Body of pancreas (tissue), 4 donors: ENCODE measurements around the gene PRSS8. TPM values are rescaled to one million over a fixed set of nuclear protein-coding genes. Genes with fewer than 3 reads are reported as not detected.

Experiments used
- ATAC-seq: fragments of 150-250 bp; one replicate; pipeline ENCODE4 v1.9.1; 2016
- DNase-seq, 4 donors: peaks; one replicate each; pipeline ENCODE4 v3.0.0-alpha.2; 2019
- H3K27ac ChIP-seq, 4 donors: fragments of 200-600 bp; sonication (generic); 1 replicate in 3 of 4; 2 replicates in 1 of 4; pipeline versions ENCODE4 v1.5.1 to v1.6.1; 2016 to 2019; ENCODE audit warnings: mild to moderate bottlenecking in 1 of 4, mixed read lengths in 1 of 4, moderate library complexity in 1 of 4
- H3K27me3 ChIP-seq, 2 donors: fragments of 200-600 bp; sonication (generic); one replicate each; pipeline ENCODE4 v1.6.0; 2016; ENCODE audit warnings: mild to moderate bottlenecking in 1 of 2
- H3K36me3 ChIP-seq, 2 donors: fragments of 200-600 bp; sonication (generic); replicated peaks in 1 of 2; 2 replicates each; pipeline ENCODE4 v1.5.1; 2016; ENCODE audit warnings: low read depth in 2 of 2; ENCODE audit not compliant: insufficient read depth in 1 of 2
- H3K4me1 ChIP-seq: fragments of 200-600 bp; sonication (generic); one replicate; pipeline ENCODE4 v1.6.0; 2016
- H3K4me3 ChIP-seq, 2 donors: fragments of 200-600 bp; sonication (generic); 1 replicate in 1 of 2; 2 replicates in 1 of 2; pipeline ENCODE4 v1.5.1; 2016 to 2019
- H3K9me3 ChIP-seq, 3 donors: fragments of 200-600 bp; sonication (generic); 1 replicate in 2 of 3; 2 replicates in 1 of 3; pipeline ENCODE4 v1.5.1; 2016
- POLR2A ChIP-seq, 3 donors: fragments of 450-650 bp; IDR thresholded peaks; one replicate each; pipeline ENCODE4 v1.6.1; 2016; ENCODE audit warnings: antibody characterized with exemption in 3 of 3, mild to moderate bottlenecking in 2 of 3
- WGBS, 2 donors: methylation state at CpG; one replicate each; pipeline ENCODE4 v1.1.5; 2017; 5-methylcytosine and 5-hydroxymethylcytosine counted together
- intact Hi-C: fragments of 100-400 bp; cut with DNase I; formaldehyde crosslinking; loops from one replicate; pipeline ENCODE4 v1.15.1; 2023
- small RNA-seq: library from RNA; depleted of rRNA; stranded (forward); fragments of <200 nt; gene quantifications from one replicate; pipeline ENCODE3, GENCODE V24; 2016
- total RNA-seq, 2 donors: library from RNA; depleted of rRNA; stranded (reverse); fragments of >200 nt; gene quantifications; one replicate each; pipeline ENCODE4 v1.1.0, GENCODE V29; 2016
- TF ChIP-seq, protein P1 (sequence below), 7 experiments: fragments of 450-650 bp in 4 of 7; fragments of 200-600 bp in 3 of 7; sonication (generic) in 3 of 7; IDR thresholded peaks; one replicate each; pipeline ENCODE4 v1.5.1; 2016 to 2019; ENCODE audit warnings: antibody characterized with exemption in 7 of 7

Gene PRSS8
- total RNA-seq, 2 donors from 2014 or later: 75.5 to 81.7 TPM

- intact Hi-C loops: no loop called here
- ATAC-seq (no peak), DNase-seq (no peak)
- Histone ChIP-seq H3K36me3 (peaks cover under 1 to 17% of the 10 kb centered on the region in 2 donors), H3K27ac (no peak overlapping the region), H3K4me1 (no peaks in the 10 kb centered on the region), H3K9me3 (no peaks in the 10 kb centered on the region), H3K4me3 (no peak overlapping the region), H3K27me3 (no peaks in the 10 kb centered on the region)
- 71 to 75% methylated on average over 5 of the region's 5 CpGs for WGBS, 2 donors
- no peak for TF ChIP-seq POLR2A (IDR thresholded peaks at IDR 0.05)
- TF ChIP-seq, protein P1, sequence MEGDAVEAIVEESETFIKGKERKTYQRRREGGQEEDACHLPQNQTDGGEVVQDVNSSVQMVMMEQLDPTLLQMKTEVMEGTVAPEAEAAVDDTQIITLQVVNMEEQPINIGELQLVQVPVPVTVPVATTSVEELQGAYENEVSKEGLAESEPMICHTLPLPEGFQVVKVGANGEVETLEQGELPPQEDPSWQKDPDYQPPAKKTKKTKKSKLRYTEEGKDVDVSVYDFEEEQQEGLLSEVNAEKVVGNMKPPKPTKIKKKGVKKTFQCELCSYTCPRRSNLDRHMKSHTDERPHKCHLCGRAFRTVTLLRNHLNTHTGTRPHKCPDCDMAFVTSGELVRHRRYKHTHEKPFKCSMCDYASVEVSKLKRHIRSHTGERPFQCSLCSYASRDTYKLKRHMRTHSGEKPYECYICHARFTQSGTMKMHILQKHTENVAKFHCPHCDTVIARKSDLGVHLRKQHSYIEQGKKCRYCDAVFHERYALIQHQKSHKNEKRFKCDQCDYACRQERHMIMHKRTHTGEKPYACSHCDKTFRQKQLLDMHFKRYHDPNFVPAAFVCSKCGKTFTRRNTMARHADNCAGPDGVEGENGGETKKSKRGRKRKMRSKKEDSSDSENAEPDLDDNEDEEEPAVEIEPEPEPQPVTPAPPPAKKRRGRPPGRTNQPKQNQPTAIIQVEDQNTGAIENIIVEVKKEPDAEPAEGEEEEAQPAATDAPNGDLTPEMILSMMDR (IDR thresholded peaks at IDR 0.05): no peak
Observed at GRCh38 chr16:31083556-31083955, 52.0 kb downstream of the PRSS8 start.

- intact Hi-C loops: no loop called here
Observed at GRCh38 chr16:31083081-31083480, 52.4 kb downstream of the PRSS8 start.

DNA sequence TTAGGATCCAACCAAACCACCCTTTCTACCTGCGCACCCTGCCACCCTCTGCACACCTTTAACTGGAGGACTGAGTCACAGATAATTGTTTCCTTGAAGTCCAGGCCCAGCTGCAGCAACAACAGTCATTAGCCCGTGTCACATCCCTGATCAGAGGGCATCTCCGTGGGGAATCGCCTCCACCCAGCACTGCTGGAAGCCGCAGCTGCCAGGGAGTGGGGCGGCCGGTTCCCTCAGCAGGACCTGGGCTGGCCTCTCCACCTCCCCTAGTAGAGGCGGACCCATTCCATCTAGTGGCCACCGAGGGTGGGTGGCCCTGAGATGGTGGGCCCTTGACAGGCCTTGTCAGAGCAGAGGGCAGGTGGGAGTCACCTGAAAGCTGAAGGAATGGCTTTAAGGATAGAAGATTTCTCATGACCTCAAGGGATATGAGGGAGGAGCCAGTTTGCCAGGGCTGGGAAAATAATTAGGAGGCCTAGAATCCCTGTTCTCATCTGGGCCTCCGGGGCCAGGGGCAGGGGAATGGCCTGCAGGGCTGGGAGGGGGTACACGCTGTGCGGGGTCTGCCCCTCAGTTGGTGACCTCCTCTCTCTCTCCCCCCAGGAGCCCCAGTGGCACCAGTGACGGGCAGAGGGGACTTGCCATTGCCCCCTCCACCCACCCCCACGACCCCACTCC is 53.0 kb downstream of the PRSS8 start:
- H3K27me3 ChIP-seq: no peaks in the 10 kb centered on the region
- no peak for TF ChIP-seq POLR2A (IDR thresholded peaks at IDR 0.05)
- TF ChIP-seq, protein P1 (IDR thresholded peaks at IDR 0.05): no peak
- 63 to 82% methylated on average over 3 to 14 of the region's 14 CpGs for WGBS, 2 donors
- no peaks in the 10 kb centered on the region for H3K4me1 ChIP-seq
- intact Hi-C loops: no loop called here
- DNase-seq (no peak), ATAC-seq (no peak)
- no peak overlapping the region for H3K4me3 ChIP-seq
- peaks cover 8 to 27% of the 10 kb centered on the region in 2 donors for H3K36me3 ChIP-seq
- H3K9me3 ChIP-seq: no peaks in the 10 kb centered on the region
- H3K27ac ChIP-seq: no peak overlapping the region

More at GRCh38 chr16:31083081-31083480, 52.4 kb downstream of the PRSS8 start:
- Histone ChIP-seq H3K4me1 (no peaks in the 10 kb centered on the region), H3K27me3 (no peaks in the 10 kb centered on the region), H3K27ac (no peak overlapping the region), H3K9me3 (no peaks in the 10 kb centered on the region), H3K36me3 (peaks cover 5 to 22% of the 10 kb centered on the region in 2 donors), H3K4me3 (no peak overlapping the region)
- DNase-seq (no peak), ATAC-seq (no peak)
- TF ChIP-seq, protein P1 (IDR thresholded peaks at IDR 0.05): no peak
- TF ChIP-seq POLR2A (IDR thresholded peaks at IDR 0.05): no peak
- 65 to 66% methylated on average over 9 of the region's 9 CpGs for WGBS, 2 donors

Small RNA genes within 50 kb of the gene (small RNA-seq; reads per million reads assigned to genes)
- not detected for gene AC009088.4
- not detected for gene NDUFA3P6

Other genes starting within 250 kb of the PRSS8 start
- 10 to 100 TPM; 19.8 to 24.1 TPM for gene BCL7C, start 241.7 kb downstream of the PRSS8 start, total RNA-seq
- 1 to 10 TPM; 1.0 to 2.0 TPM for gene CTF1, start 239.1 kb downstream of the PRSS8 start, total RNA-seq
- gene FBXL19, start 212.2 kb downstream of the PRSS8 start, total RNA-seq: 10 to 100 TPM in 1 of 2 donors, 1 to 10 TPM in 1; 8.6 to 21.1 TPM
- gene ORAI3, start 186.7 kb downstream of the PRSS8 start, total RNA-seq: 10 to 100 TPM in 1 of 2 donors, 1 to 10 TPM in 1; 7.9 to 27.2 TPM
- 10 to 100 TPM in 1 of 2 donors, 1 to 10 TPM in 1; 4.7 to 10.9 TPM for gene SETD1A, start 178.0 kb downstream of the PRSS8 start, total RNA-seq
- gene HSD3B7, start 150.5 kb downstream of the PRSS8 start, total RNA-seq: 10 to 100 TPM; 20.5 to 21.4 TPM
- under 1 TPM; 0.26 to 0.33 TPM for gene STX1B, start 125.1 kb downstream of the PRSS8 start, total RNA-seq
- gene STX4, start 102.2 kb downstream of the PRSS8 start, total RNA-seq: 10 to 100 TPM; 25.9 to 38.6 TPM
- gene ZNF668, start 61.5 kb downstream of the PRSS8 start, total RNA-seq: 10 to 100 TPM in 1 of 2 donors, 1 to 10 TPM in 1; 2.9 to 15.2 TPM
- gene ZNF646, start 61.3 kb downstream of the PRSS8 start, total RNA-seq: 10 to 100 TPM; 12.7 to 14.5 TPM
- gene PRSS53, start 46.8 kb downstream of the PRSS8 start, total RNA-seq: 1 to 10 TPM; 3.0 to 6.0 TPM
- 100 to 1,000 TPM in 1 of 2 donors, 10 to 100 TPM in 1; 42.5 to 104 TPM for gene VKORC1, start 40.9 kb downstream of the PRSS8 start, total RNA-seq
- gene BCKDK, start 27.3 kb downstream of the PRSS8 start, total RNA-seq: 10 to 100 TPM; 33.9 to 61.7 TPM
- 10 to 100 TPM; 55.7 to 66.4 TPM for gene KAT8, start 18.1 kb downstream of the PRSS8 start, total RNA-seq
- 10 to 100 TPM in 1 of 2 donors, under 1 TPM in 1; 0.52 to 65.3 TPM for gene PRSS36, start 14.3 kb upstream of the PRSS8 start, total RNA-seq
- gene FUS, start 44.4 kb upstream of the PRSS8 start, total RNA-seq: 10 to 100 TPM; 43.6 to 68.9 TPM
- 10 to 100 TPM; 12.7 to 13.8 TPM for gene PYCARD, start 67.0 kb upstream of the PRSS8 start, total RNA-seq
- not detected for gene TRIM72, start 78.4 kb upstream of the PRSS8 start, total RNA-seq
- gene PYDC1, start 81.4 kb upstream of the PRSS8 start, total RNA-seq: not detected
- 1 to 10 TPM; 3.3 to 6.5 TPM for gene ITGAM, start 124.2 kb upstream of the PRSS8 start, total RNA-seq
- 1 to 10 TPM; 3.0 to 8.6 TPM for gene ITGAX, start 219.4 kb upstream of the PRSS8 start, total RNA-seq